ENCODE results near the gene SIN3B.

The SIN3B gene

DNA sequence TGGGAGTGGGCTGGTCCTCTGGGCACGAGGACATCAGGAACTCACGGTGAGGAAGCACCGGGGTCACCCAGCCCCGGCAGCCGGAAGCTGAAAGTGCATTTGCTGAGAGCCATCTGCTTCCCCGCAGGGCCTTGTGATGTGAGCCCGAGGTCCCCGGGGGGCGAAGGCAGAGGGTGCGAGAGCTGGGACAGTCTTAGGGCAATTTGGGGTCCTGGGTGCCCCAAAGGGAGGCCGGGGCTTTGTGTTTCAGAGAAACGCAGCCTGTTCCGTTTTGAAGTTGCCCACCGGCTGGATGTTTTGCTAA, 64.4 kb downstream of the SIN3B start:
- Mint-ChIP-seq H3K4me3 (peak overlapping the region in 1 of 2 donors; percentile 56), H3K4me1 (peaks cover 42 to 71% of the 10 kb centered on the region in 2 donors), H3K9me3 (no peaks in the 10 kb centered on the region), H3K27ac (peak overlapping the region; percentile 37), H3K27me3 (peaks cover 12 to 36% of the 10 kb centered on the region in 2 donors), H3K36me3 (peaks cover 0 to 2% of the 10 kb centered on the region in 2 donors)
- ATAC-seq (replicated peaks) (peak; percentile 24 to 26), DNase-seq (peak; percentile 32)

DNA sequence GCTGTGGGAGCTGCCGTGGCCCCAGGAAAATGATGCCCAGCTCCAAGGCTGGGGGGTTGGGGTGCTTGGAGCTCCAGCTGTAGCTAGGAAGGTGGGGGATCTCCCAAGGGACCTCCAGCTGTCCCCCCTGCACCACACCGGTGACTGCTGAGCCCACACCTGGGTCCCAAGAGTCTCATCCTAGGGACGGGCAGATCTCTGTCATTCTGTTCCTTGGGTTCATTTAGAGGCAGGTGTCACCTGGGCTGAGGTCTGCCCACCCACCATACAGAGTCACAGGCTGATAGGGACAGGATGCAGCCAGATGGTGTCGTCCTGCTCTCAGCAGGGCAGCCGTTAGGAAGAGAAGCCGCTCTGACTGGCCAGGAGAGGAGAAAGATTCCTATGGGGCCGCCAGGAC, 64.9 kb downstream of the SIN3B start:
- H3K4me3 Mint-ChIP-seq = peak overlapping the region in 1 of 2 donors; percentile 56
- no peak for DNase-seq
- peak in 1 of 2 donors; percentile 28 for ATAC-seq (replicated peaks)
- no peaks in the 10 kb centered on the region for H3K9me3 Mint-ChIP-seq
- H3K36me3 Mint-ChIP-seq = peaks cover 0 to 2% of the 10 kb centered on the region in 2 donors
- H3K4me1 Mint-ChIP-seq = peaks cover 39 to 71% of the 10 kb centered on the region in 2 donors
- H3K27me3 Mint-ChIP-seq = peaks cover 8 to 32% of the 10 kb centered on the region in 2 donors
- no peak overlapping the region for H3K27ac Mint-ChIP-seq

- Mint-ChIP-seq H3K36me3 (peaks cover 0 to 2% of the 10 kb centered on the region in 2 donors), H3K4me1 (peaks cover 40 to 70% of the 10 kb centered on the region in 2 donors), H3K27me3 (peaks cover 3 to 26% of the 10 kb centered on the region in 2 donors), H3K9me3 (no peaks in the 10 kb centered on the region), H3K4me3 (peak overlapping the region; percentile 43 to 65), H3K27ac (peak overlapping the region; percentile 37)
- ATAC-seq (replicated peaks) (no peak), DNase-seq (no peak)
Observed at GRCh38 chr19:16895467-16896145, 66.4 kb downstream of the SIN3B start.

GRCh38 chr19:16896146-16897028, 67.2 kb downstream of the SIN3B start:
- Mint-ChIP-seq H3K36me3 (peaks cover 0 to 2% of the 10 kb centered on the region in 2 donors), H3K9me3 (no peaks in the 10 kb centered on the region), H3K4me3 (peak overlapping the region; percentile 81 to 83), H3K4me1 (peaks cover 40 to 65% of the 10 kb centered on the region in 2 donors), H3K27me3 (peaks cover 3 to 22% of the 10 kb centered on the region in 2 donors), H3K27ac (peak overlapping the region; percentile 88)
- ATAC-seq (replicated peaks) = no peak
- no peak for DNase-seq

GRCh38 chr19:16897029-16897855, 68.0 kb downstream of the SIN3B start:
- Mint-ChIP-seq H3K4me3 (peak overlapping the region; percentile 81 to 83), H3K4me1 (peaks cover 38 to 60% of the 10 kb centered on the region in 2 donors), H3K36me3 (peaks cover 0 to 2% of the 10 kb centered on the region in 2 donors), H3K9me3 (no peaks in the 10 kb centered on the region), H3K27ac (peak overlapping the region; percentile 88), H3K27me3 (peaks cover 3 to 27% of the 10 kb centered on the region in 2 donors)
- DNase-seq (peak; percentile 69), ATAC-seq (replicated peaks) (peak; percentile 59 to 68)

DNA sequence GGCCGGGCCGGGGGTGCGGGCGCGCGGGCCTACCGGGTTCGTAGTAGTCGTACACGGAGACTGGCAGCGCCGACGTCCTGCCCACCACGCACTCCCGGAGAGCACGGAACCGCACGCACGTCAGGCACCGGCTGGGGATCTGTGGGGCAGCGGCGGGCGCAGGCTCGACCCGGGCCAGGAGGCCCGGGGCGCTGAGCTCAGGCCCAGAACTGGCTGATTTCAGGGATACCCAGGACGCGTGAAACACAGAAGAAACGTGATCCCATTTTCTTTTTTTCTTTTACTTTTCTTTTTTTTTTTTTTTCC, 68.6 kb downstream of the SIN3B start:
- Mint-ChIP-seq H3K4me1 (peaks cover 32 to 54% of the 10 kb centered on the region in 2 donors), H3K27ac (peak overlapping the region; percentile 62), H3K36me3 (peaks cover 0 to 2% of the 10 kb centered on the region in 2 donors), H3K27me3 (peaks cover 3 to 33% of the 10 kb centered on the region in 2 donors), H3K9me3 (no peaks in the 10 kb centered on the region), H3K4me3 (peak overlapping the region; percentile 81 to 83)
- DNase-seq (peak; percentile 36), ATAC-seq (replicated peaks) (peak; percentile 25 to 26)

DNA sequence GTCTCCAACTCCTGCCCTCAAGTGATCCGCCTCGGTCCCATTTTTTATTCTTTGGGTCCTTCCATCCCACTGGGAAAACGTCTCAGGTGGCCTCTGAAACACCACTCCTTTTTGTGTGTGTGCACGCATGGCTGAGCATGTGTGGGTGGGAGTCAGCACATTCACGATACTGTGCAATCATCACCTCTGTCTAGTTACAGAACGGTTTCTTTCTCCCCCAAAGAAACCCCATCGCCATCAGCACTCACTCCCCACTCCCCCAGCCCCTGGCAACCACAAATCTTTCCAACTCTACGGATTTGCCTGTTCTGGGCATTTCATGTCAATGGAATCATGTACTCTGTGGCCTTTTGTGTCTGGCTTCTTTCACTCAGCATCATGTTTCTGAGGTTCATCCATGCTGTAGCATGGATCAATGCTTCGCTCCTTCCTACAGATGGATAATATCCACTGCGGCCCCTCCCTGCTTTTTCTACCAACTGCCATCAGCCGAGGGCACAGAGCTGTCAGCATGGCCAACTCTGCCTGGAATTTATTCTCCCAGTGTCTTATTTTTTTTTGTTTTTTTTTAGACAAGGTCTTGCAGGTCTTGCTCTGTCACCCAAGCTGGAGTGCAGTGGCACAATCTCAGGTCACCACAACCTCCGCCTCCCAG, 69.3 kb downstream of the SIN3B start:
- Mint-ChIP-seq H3K36me3 (peaks cover 0 to 2% of the 10 kb centered on the region in 2 donors), H3K4me3 (peak overlapping the region; percentile 81 to 83), H3K4me1 (peaks cover 27 to 47% of the 10 kb centered on the region in 2 donors), H3K27ac (peak overlapping the region; percentile 62), H3K27me3 (peaks cover 3 to 39% of the 10 kb centered on the region in 2 donors), H3K9me3 (no peaks in the 10 kb centered on the region)
- ATAC-seq (replicated peaks) (no peak), DNase-seq (no peak)

GRCh38 chr19:16899566-16900075, 70.4 kb downstream of the SIN3B start:
- ATAC-seq (replicated peaks) = peak; percentile 55 to 57
- Mint-ChIP-seq H3K27me3 (peaks cover 3 to 33% of the 10 kb centered on the region in 2 donors), H3K36me3 (peaks cover 0 to 2% of the 10 kb centered on the region in 2 donors), H3K4me1 (peaks cover 18 to 36% of the 10 kb centered on the region in 2 donors), H3K27ac (no peak overlapping the region), H3K9me3 (peaks cover 0 to 1% of the 10 kb centered on the region in 2 donors), H3K4me3 (peak overlapping the region in 1 of 2 donors; percentile 49)
- DNase-seq = peak; percentile 37

- H3K27me3 Mint-ChIP-seq = peaks cover 0 to 20% of the 10 kb centered on the region in 2 donors
- DNase-seq = no peak
- H3K4me3 Mint-ChIP-seq = no peak overlapping the region
- peaks cover 0 to 1% of the 10 kb centered on the region in 2 donors for H3K9me3 Mint-ChIP-seq
- no peak for ATAC-seq (replicated peaks)
- H3K27ac Mint-ChIP-seq = peak overlapping the region; percentile 20
- H3K4me1 Mint-ChIP-seq = peaks cover 15 to 23% of the 10 kb centered on the region in 2 donors
- no peaks in the 10 kb centered on the region for H3K36me3 Mint-ChIP-seq
Observed at GRCh38 chr19:16901491-16902175, 72.4 kb downstream of the SIN3B start.

GRCh38 chr19:16902545-16902944, 73.3 kb downstream of the SIN3B start:
- peaks cover 9 to 23% of the 10 kb centered on the region in 2 donors for H3K4me1 Mint-ChIP-seq
- H3K27me3 Mint-ChIP-seq = peaks cover 0 to 20% of the 10 kb centered on the region in 2 donors
- no peak overlapping the region for H3K27ac Mint-ChIP-seq

DNA sequence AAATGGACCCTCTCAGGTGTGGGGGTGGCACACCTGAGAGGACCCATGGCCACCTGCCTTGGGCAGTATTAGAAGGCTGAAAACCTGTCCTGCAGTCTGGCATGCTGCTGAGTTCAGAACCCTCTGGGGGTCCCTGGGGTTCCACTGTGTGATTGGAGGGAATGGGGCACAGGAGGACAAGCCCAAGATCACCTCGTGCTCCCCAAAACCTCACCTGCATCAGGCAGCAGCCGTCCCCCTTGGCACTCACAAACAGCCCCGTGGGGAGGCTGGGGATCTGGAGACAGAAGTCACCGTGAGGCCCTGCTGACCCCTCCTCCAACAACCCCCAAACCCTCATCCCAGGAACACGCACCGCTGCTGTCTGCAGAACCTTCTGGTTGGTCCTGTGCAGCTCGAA, 74.1 kb downstream of the SIN3B start:
- ATAC-seq (replicated peaks) (no peak), DNase-seq (no peak)
- peaks cover 0 to 1% of the 10 kb centered on the region in 2 donors for H3K9me3 Mint-ChIP-seq
- no peaks in the 10 kb centered on the region for H3K36me3 Mint-ChIP-seq
- peaks cover 0 to 20% of the 10 kb centered on the region in 2 donors for H3K27me3 Mint-ChIP-seq
- H3K4me1 Mint-ChIP-seq = peaks cover 8 to 18% of the 10 kb centered on the region in 2 donors
- H3K27ac Mint-ChIP-seq = no peak overlapping the region
- no peak overlapping the region for H3K4me3 Mint-ChIP-seq

More at GRCh38 chr19:16902545-16902944, 73.3 kb downstream of the SIN3B start:
- no peaks in the 10 kb centered on the region for H3K36me3 Mint-ChIP-seq
- no peak overlapping the region for H3K4me3 Mint-ChIP-seq
- ATAC-seq (replicated peaks) (no peak), DNase-seq (no peak)
- H3K9me3 Mint-ChIP-seq = peaks cover 0 to 1% of the 10 kb centered on the region in 2 donors

- peaks cover 0 to 1% of the 10 kb centered on the region in 2 donors for H3K9me3 Mint-ChIP-seq
- no peak overlapping the region for H3K27ac Mint-ChIP-seq
- H3K4me3 Mint-ChIP-seq = no peak overlapping the region
- H3K36me3 Mint-ChIP-seq = no peaks in the 10 kb centered on the region
- DNase-seq (no peak), ATAC-seq (replicated peaks) (no peak)
- peaks cover 0 to 20% of the 10 kb centered on the region in 2 donors for H3K27me3 Mint-ChIP-seq
- H3K4me1 Mint-ChIP-seq = peaks cover 3 to 7% of the 10 kb centered on the region in 2 donors
Observed at GRCh38 chr19:16904599-16904998, 75.4 kb downstream of the SIN3B start.

GRCh38 chr19:16908759-16909158, 79.6 kb downstream of the SIN3B start:
- ATAC-seq (replicated peaks) (no peak), DNase-seq (no peak)
- H3K4me3 Mint-ChIP-seq = no peak overlapping the region
- H3K9me3 Mint-ChIP-seq = peaks cover 17 to 20% of the 10 kb centered on the region in 2 donors
- H3K4me1 Mint-ChIP-seq = no peaks in the 10 kb centered on the region
- no peaks in the 10 kb centered on the region for H3K27me3 Mint-ChIP-seq
- peaks cover 5 to 8% of the 10 kb centered on the region in 2 donors for H3K36me3 Mint-ChIP-seq
- no peak overlapping the region for H3K27ac Mint-ChIP-seq

Data from stimulated activated naive B cell treated with anti-CD40 and anti-IgM and Interleukin-4, amounts not matched to agents 10 μg/mL and 1 μg/mL and 100 μg/mL, for 72 hours (primary cell).